K562 (cell line): Measurements from ENCODE around the gene LRRN3. TPM values are rescaled to one million over a fixed set of nuclear protein-coding genes. Genes with fewer than 3 reads are reported as not detected.

Experiments used
- ATAC-seq: fragments of 200-7000 bp; cut with Tn5 transposase; 3 replicates; pipeline ENCODE4 v1.9.1; 2020; ENCODE audit warnings: moderate library complexity
- BruUV-seq: library from RNA; stranded (reverse); fragments of 400-500 nt; replicated peaks from 2 replicates; lab custom pipeline; 2021; lab: Mats Ljungman, UMichigan
- CTCF ChIA-PET: fragments of 300-600 bp; formaldehyde crosslinking; extraction: SDS; loops from one replicate; lab custom pipeline; 2021; ENCODE audit warnings: low intra/inter-chr PET ratio; lab: Yijun Ruan, JAX
- POLR2A ChIA-PET: fragments of 300-600, 350-650 bp; sonication (Branson Sonifier 250); formaldehyde crosslinking; extraction: SDS; loops from one replicate; lab custom pipeline; 2021; ENCODE audit warnings: antibody characterized with exemption, inconsistent platforms; lab: Yijun Ruan, JAX
- DNase-seq, 4 experiments: peaks; one replicate each; pipeline versions ENCODE4 v3.0.0 to v3.0.0-alpha.2; 2011 to 2018; ENCODE audit warnings: low spot score in 3 of 4, mixed read lengths in 3 of 4; ENCODE audit errors: extremely low read depth in 1 of 4
- FAIRE-seq: peaks from 2 replicates; lab custom pipeline; 2011; peaks lifted over from hg19 to GRCh38; lab: Jason Lieb, UNC
- H2AFZ ChIP-seq: 2 replicates; pipeline ENCODE4 v1.6.0; 2011; ENCODE audit warnings: low read depth, low read length, control low read depth, inconsistent platforms
- H3K27ac ChIP-seq: fragments of 200-600 bp; 3 replicates; pipeline ENCODE4 v1.8.0; 2011; ENCODE audit warnings: low read depth, mild to moderate bottlenecking, control low read depth, inconsistent platforms, low read length, moderate library complexity, mixed read lengths; ENCODE audit errors: extremely low read depth
- H3K27me3 ChIP-seq, 2 experiments: fragments of 300-600 bp in 1 of 2; 2 replicates in 1 of 2; 3 replicates in 1 of 2; pipeline versions ENCODE4 v1.6.0 to v1.8.0; 2011; ENCODE audit warnings: inconsistent platforms in 2 of 2, low read length in 2 of 2, mild to moderate bottlenecking in 1 of 2, mixed read lengths in 1 of 2, moderate library complexity in 1 of 2; ENCODE audit not compliant: control insufficient read depth in 2 of 2, insufficient read depth in 2 of 2
- H3K36me3 ChIP-seq: fragments of 300-600 bp; 3 replicates; pipeline ENCODE4 v1.8.0; 2011; ENCODE audit warnings: mild to moderate bottlenecking, low read length, inconsistent platforms; ENCODE audit not compliant: control insufficient read depth, insufficient read depth
- H3K4me1 ChIP-seq, 2 experiments: fragments of 200-600 bp in 1 of 2; replicated peaks in 1 of 2; 2 replicates in 1 of 2; 3 replicates in 1 of 2; pipeline versions ENCODE4 v1.5.1 to v1.8.0; 2011; ENCODE audit warnings: inconsistent platforms in 2 of 2, low read length in 2 of 2, mild to moderate bottlenecking in 1 of 2, mixed read lengths in 1 of 2, moderate library complexity in 1 of 2; ENCODE audit not compliant: control insufficient read depth in 2 of 2, insufficient read depth in 2 of 2
- H3K4me2 ChIP-seq: 2 replicates; pipeline ENCODE4 v1.6.1; 2011; ENCODE audit warnings: low read length, control low read depth, inconsistent platforms, mixed read lengths; ENCODE audit not compliant: insufficient read depth
- H3K4me3 ChIP-seq: fragments of 200-600 bp; sonication (generic), shearing (Covaris generic); 2 replicates; pipeline ENCODE4 v1.5.1; 2016; ENCODE audit warnings: control low read depth, inconsistent platforms
- H3K79me2 ChIP-seq: fragments of 200-600 bp; 3 replicates; pipeline ENCODE4 v1.8.0; 2011; ENCODE audit warnings: low read length, inconsistent platforms; ENCODE audit not compliant: control insufficient read depth, insufficient read depth
- H3K9ac ChIP-seq, 2 experiments: 2 replicates each; pipeline versions ENCODE4 v1.6.0 to v1.6.1; 2011; ENCODE audit warnings: low read depth in 2 of 2, low read length in 2 of 2, control low read depth in 1 of 2, inconsistent platforms in 1 of 2, mild to moderate bottlenecking in 1 of 2, mixed read lengths in 1 of 2; ENCODE audit not compliant: insufficient read depth in 1 of 2
- H3K9me1 ChIP-seq: one replicate; pipeline ENCODE4 v1.6.0; 2011; ENCODE audit warnings: inconsistent platforms, mild to moderate bottlenecking, low read length, moderate library complexity; ENCODE audit not compliant: control insufficient read depth, insufficient read depth
- H3K9me3 ChIP-seq: replicated peaks from 2 replicates; pipeline ENCODE4 v1.5.1; 2011; ENCODE audit warnings: low read depth, low read length, inconsistent platforms; ENCODE audit not compliant: control insufficient read depth, insufficient read depth
- H4K20me1 ChIP-seq: replicated peaks from 2 replicates; pipeline ENCODE4 v1.6.1; 2011; ENCODE audit warnings: low read length, inconsistent platforms, mixed read lengths; ENCODE audit not compliant: control insufficient read depth, insufficient read depth
- BDP1 ChIP-seq: IDR thresholded peaks from 3 replicates; pipeline ENCODE4 v1.6.1; 2011; ENCODE audit not compliant: insufficient read length, insufficient read depth
- MEIS2 ChIP-seq: fragments of 450-650 bp; IDR thresholded peaks from 2 replicates; pipeline ENCODE4 v1.6.1; 2014; ENCODE audit warnings: mild to moderate bottlenecking; ENCODE audit not compliant: partially characterized antibody
- TAF15 ChIP-seq: fragments of 200-400 bp; formaldehyde crosslinking; IDR thresholded peaks from 2 replicates; pipeline ENCODE4 v1.6.1; 2017; ENCODE audit warnings: mild to moderate bottlenecking, low read depth, low read length, moderate library complexity
- ZBTB11 ChIP-seq, 3 experiments: fragments of 200-800 bp in 1 of 3; fragments of 250-450 bp in 1 of 3; fragments of 450-650 bp in 1 of 3; sonication (Bioruptor Pico) in 1 of 3; sonication (Bioruptor generic) in 1 of 3; formaldehyde crosslinking in 1 of 3; IDR thresholded peaks; 2 replicates each; pipeline versions ENCODE4 v1.6.1 to v1.8.0; 2016 to 2022; ENCODE audit warnings: mild to moderate bottlenecking in 2 of 3, missing genetic modification characterization in 2 of 3, missing compliant biosample characterization in 1 of 3, moderate library complexity in 1 of 3
- WGBS: fragments of 100-300 bp; shearing (Covaris generic); methylation state at CpG from one replicate; pipeline ENCODE4 v1.1.6; 2016; ENCODE audit warnings: low coverage, mixed read lengths; ENCODE audit not compliant: insufficient coverage; ENCODE audit errors: missing lambda C conversion rate; 5-methylcytosine and 5-hydroxymethylcytosine counted together
- in situ Hi-C: fragments of 300-500 bp; cut with MboI; formaldehyde crosslinking; loops from 4 replicates; pipeline ENCODE4 v1.15.0; 2018; ENCODE audit warnings: inconsistent platforms, mixed read lengths
- intact Hi-C: fragments of 100-400 bp; cut with micrococcal nuclease; formaldehyde crosslinking; loops from 2 replicates; pipeline ENCODE4 v1.14.2; 2022
- polyA plus RNA-seq, 8 experiments: library from polyadenylated mRNA; depleted of rRNA in 4 of 8; stranded (reverse) in 5 of 8; unstranded in 3 of 8; fragments of >200 nt; fragmentation: Nextera tagmentation in 2 of 8; fragmentation: Illumina TruSeq in 1 of 8; extraction: Ambion mirVana in 2 of 8; extraction: Trizol in 1 of 8; gene quantifications; 2 replicates each; pipeline versions ENCODE4 v1.2.1 to v1.2.3, GENCODE V29; 2011 to 2014; ENCODE audit warnings: inconsistent platforms in 1 of 8, missing spikeins in 1 of 8
- total RNA-seq, 7 experiments: library from RNA; depleted of rRNA in 6 of 7; stranded (reverse); fragments of >200 nt in 6 of 7; fragmentation: Illumina TruSeq in 2 of 7; extraction: Trizol in 2 of 7; gene quantifications; 2 replicates each; pipeline versions ENCODE4 v1.2.1 to v1.2.3, GENCODE V29; 2011 to 2021; ENCODE audit warnings: low replicate concordance in 1 of 7
- TF ChIP-seq, protein P1 (sequence below), 2 experiments: IDR thresholded peaks in 1 of 2; conservative IDR thresholded peaks in 1 of 2; 2 replicates each; pipeline ENCODE4 v1.6.1; 2016; ENCODE audit warnings: low read depth in 2 of 2, mild to moderate bottlenecking in 1 of 2, missing compliant biosample characterization in 1 of 2, missing genetic modification characterization in 1 of 2, moderate library complexity in 1 of 2
- TF ChIP-seq, protein P2 (sequence below): fragments of 250-450 bp; sonication (Bioruptor Pico); IDR thresholded peaks from 2 replicates; pipeline ENCODE4 v1.9.0; 2021; ENCODE audit warnings: mild to moderate bottlenecking, inconsistent platforms

Gene LRRN3
- total and polyA plus RNA-seq, 9 of the 15 experiments (the other 6 are each of a cell fraction or from before 2014, with no cell fraction given), result 0.05 to 1.00 (median 0.20) TPM; not detected in 1

GRCh38 chr7:111101856-111102646 lies 11.1 kb downstream of the LRRN3 start:
- no peak; the same call in 2 of the 3 replicates for ATAC-seq
- ChIA-PET CTCF (no interaction called here), POLR2A (interaction anchor here (0.6 kb wide), 1 partner anchor 452 kb away, joined by 3 read pairs; no protein-coding TSS in a partner anchor)
- Histone ChIP-seq H3K9me1 (no peaks in the 10 kb centered on the region), H3K4me2 (no peak overlapping the region), H3K36me3 (no peaks in the 10 kb centered on the region), H3K4me1 (no peaks in the 10 kb centered on the region), H2AFZ (no peak overlapping the region), H3K79me2 (no peaks in the 10 kb centered on the region), H3K9ac (no peak overlapping the region), H3K4me3 (no peak overlapping the region), H3K9me3 (no peaks in the 10 kb centered on the region), H3K27me3 (no peaks in the 10 kb centered on the region), H4K20me1 (no peaks in the 10 kb centered on the region), H3K27ac (no peak overlapping the region)
- in situ Hi-C loops, result no loop called here
- no TSS peak for BruUV-seq
- WGBS, result 87% methylated on average over 1 of the region's 1 CpG
- FAIRE-seq, result no peak
- TF ChIP-seq, protein P1, sequence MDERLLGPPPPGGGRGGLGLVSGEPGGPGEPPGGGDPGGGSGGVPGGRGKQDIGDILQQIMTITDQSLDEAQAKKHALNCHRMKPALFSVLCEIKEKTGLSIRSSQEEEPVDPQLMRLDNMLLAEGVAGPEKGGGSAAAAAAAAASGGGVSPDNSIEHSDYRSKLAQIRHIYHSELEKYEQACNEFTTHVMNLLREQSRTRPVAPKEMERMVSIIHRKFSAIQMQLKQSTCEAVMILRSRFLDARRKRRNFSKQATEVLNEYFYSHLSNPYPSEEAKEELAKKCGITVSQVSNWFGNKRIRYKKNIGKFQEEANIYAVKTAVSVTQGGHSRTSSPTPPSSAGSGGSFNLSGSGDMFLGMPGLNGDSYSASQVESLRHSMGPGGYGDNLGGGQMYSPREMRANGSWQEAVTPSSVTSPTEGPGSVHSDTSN (CRISPR knock-in tag; IDR thresholded peaks at IDR 0.05; ENCODE audit: low read depth), result no peak
- TF ChIP-seq, protein P1 (tag; conservative IDR thresholded peaks at IDR 0.05; ENCODE audit: low read depth), result 0 out of 2 replicates have a peak, but pooled peaks have one; percentile 20
- no peak for TF ChIP-seq ZBTB11 (CRISPR knock-in tag; IDR thresholded peaks at IDR 0.05)
- TF ChIP-seq BDP1, result no peak
- TF ChIP-seq, protein P2, sequence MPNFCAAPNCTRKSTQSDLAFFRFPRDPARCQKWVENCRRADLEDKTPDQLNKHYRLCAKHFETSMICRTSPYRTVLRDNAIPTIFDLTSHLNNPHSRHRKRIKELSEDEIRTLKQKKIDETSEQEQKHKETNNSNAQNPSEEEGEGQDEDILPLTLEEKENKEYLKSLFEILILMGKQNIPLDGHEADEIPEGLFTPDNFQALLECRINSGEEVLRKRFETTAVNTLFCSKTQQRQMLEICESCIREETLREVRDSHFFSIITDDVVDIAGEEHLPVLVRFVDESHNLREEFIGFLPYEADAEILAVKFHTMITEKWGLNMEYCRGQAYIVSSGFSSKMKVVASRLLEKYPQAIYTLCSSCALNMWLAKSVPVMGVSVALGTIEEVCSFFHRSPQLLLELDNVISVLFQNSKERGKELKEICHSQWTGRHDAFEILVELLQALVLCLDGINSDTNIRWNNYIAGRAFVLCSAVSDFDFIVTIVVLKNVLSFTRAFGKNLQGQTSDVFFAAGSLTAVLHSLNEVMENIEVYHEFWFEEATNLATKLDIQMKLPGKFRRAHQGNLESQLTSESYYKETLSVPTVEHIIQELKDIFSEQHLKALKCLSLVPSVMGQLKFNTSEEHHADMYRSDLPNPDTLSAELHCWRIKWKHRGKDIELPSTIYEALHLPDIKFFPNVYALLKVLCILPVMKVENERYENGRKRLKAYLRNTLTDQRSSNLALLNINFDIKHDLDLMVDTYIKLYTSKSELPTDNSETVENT (CRISPR knock-in tag), result no peak
- peak; percentile 29 for TF ChIP-seq MEIS2
- no peak for TF ChIP-seq TAF15
- no peak for DNase-seq
- intact Hi-C loops, result no loop called here
